Ovary (tissue), 3 donors: ENCODE data around the gene NEK3.

ENCODE experiments used
- POLR2A ChIP-seq: fragments of 450-650 bp; IDR thresholded peaks from one replicate; pipeline ENCODE4 v1.6.1; 2017; ENCODE audit warnings: antibody characterized with exemption, mild to moderate bottlenecking, moderate library complexity
- TF ChIP-seq, protein P1 (sequence below), 3 donors: fragments of 450-650 bp in 2 of 3; fragments of 200-600 bp in 1 of 3; IDR thresholded peaks; one replicate each; pipeline versions ENCODE4 v1.5.1 to v1.8.0; 2016 to 2022; ENCODE audit warnings: antibody characterized with exemption in 3 of 3, mild to moderate bottlenecking in 1 of 3
- donor health status: DM: no; HTN: no; CAD: no.

DNA sequence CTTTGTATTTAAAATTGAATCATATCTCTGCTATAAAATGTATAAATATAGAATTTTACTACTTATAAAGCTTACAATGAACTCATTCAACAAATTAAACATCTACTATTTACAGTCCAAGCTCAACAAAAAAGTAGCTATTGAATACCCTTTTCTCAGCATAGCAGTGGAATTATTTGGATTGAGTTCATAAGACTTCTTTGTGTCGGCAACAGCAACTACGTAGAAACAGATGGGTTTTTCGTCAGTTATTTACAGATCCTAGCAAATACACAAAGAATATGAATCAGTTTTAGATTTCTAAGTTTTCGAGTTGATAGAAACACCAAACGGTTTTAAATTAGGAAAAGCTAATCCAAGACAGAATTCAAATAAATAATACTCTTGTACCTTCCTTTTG lies 10.4 kb upstream of the NEK3 start:
- TF ChIP-seq, protein P1, sequence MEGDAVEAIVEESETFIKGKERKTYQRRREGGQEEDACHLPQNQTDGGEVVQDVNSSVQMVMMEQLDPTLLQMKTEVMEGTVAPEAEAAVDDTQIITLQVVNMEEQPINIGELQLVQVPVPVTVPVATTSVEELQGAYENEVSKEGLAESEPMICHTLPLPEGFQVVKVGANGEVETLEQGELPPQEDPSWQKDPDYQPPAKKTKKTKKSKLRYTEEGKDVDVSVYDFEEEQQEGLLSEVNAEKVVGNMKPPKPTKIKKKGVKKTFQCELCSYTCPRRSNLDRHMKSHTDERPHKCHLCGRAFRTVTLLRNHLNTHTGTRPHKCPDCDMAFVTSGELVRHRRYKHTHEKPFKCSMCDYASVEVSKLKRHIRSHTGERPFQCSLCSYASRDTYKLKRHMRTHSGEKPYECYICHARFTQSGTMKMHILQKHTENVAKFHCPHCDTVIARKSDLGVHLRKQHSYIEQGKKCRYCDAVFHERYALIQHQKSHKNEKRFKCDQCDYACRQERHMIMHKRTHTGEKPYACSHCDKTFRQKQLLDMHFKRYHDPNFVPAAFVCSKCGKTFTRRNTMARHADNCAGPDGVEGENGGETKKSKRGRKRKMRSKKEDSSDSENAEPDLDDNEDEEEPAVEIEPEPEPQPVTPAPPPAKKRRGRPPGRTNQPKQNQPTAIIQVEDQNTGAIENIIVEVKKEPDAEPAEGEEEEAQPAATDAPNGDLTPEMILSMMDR (IDR thresholded peaks at IDR 0.05), result no peak
- TF ChIP-seq POLR2A, result no peak
